Measurements from ENCODE around the gene EML6.
A peak's percentile ranks its signal among the peaks of the same experiment; 100 is the strongest.

Gene EML6

DNA sequence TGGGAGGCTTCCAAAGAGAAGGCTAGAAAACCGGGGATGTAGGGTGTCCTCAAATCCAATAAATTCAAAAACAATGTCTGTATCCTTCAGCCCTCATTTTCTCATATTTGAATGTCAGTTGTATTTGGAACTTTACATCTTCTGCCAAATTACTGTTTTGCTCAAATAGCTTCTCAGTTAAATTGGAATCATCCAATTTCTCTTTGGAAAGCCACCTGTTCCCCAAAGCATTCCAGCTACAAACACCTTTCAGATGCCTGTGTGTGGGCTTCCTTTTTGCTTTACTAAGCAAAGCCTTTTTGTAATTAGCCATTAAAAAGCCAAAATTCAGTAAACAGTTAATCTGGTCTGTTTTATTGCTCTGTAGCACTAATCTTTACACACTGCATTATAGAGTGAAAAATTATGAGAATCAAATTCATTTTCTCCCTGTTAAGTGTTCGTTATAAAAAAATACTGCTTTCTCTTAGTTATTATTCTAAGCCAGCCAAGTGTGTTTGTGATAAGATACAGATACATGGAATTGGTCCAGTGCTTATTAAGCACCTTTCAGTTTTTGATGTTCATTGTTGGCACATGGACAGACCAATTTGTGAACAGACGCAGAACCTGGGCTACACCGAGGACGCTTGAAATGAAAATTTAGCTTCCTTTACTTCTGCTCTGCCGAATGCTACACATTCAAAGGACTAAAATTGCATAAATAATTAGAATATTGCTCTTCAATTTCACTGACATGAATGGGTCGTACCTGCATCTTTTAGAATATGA, 175.2 kb downstream of the EML6 start:
- TF ChIP-seq GATA2 (IDR thresholded peaks at IDR 0.05; ENCODE audit: low read depth, low read length): no peak
- no peak for TF ChIP-seq GATA3 (IDR thresholded peaks at IDR 0.05; ENCODE audit: low read depth, low read length)

DNA sequence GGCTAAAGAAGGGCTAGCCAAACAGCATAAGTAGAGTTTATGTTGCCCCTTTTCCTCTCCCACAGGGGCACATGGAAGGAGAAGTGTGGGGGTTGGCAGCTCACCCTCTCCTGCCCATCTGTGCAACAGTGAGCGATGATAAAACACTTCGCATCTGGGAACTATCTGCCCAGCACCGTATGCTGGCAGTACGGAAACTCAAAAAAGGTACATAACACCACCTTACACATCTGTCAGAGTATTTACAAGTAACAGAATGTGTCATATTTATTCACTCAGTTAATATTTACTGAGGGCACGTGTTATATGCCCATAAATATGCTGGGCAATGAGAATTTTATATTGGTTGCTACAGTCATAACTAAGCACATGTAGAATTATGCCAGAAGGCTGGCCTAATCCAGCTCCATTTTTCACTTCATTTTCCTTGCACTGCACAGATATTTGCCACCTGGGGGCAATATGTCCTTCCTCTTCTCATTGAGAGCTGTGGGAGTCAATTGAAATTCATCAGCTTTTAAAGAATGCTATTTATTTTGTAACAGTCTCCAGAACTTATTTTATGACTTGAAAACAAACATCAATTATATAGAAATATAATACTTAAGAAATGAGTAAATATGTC, 176.2 kb downstream of the EML6 start:
- TF ChIP-seq GATA3 (IDR thresholded peaks at IDR 0.05; ENCODE audit: low read depth, low read length) (no peak), GATA2 (IDR thresholded peaks at IDR 0.05; ENCODE audit: low read depth, low read length) (no peak)

DNA sequence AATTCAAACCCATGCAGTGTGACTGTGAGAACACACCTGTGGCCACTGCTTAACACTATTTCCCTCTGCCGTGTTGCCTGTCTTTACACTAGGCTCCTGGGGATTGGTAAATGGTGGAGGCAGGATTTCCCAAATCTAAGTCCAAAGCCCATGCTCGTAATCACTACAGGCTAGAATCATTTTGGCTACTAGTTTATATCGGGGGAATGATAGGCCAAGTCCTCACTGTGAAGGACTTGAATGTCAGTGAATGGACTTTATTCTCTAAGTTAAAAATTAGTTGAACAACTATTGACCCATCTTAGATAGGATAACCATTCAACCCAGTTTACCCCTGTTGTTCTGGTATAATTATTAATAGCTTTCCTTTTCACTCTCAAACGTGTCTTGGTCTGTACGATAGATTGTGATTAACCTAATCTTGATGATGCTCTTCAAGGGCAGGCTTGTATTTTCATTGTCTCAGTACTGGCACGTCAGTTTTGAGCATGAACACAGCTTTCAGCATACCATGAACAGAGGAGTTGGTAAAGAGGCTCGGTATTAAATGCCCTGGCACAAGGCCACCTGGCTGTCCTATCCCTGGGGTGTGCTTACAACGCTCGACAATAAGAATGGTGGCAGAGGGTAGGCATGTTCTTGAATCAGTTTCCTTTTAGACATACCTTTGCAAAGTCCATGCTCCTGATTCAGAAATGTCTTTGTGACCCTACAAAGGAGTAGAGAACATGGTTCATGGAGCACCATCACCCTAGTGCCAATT, 177.9 kb downstream of the EML6 start:
- no peak for TF ChIP-seq GATA2 (IDR thresholded peaks at IDR 0.05; ENCODE audit: low read depth, low read length)
- TF ChIP-seq GATA3 (IDR thresholded peaks at IDR 0.05; ENCODE audit: low read depth, low read length): no peak

DNA sequence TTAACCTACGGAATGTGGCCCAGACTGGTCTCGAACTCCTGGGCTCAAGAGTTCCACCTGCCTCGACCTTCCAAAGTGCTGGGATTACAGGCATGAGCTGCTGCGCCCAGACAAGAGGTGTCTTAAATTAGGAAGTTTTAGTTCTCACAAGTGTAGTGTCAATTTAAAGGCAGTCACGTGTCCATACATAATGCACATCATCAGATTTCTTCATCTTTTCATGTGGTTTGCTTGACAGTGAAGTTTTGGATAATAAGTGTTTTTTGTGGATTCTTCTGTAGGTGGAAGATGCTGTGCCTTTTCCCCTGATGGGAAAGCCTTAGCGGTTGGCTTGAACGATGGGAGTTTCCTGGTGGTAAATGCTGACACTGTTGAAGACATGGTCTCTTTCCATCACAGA, 179.3 kb downstream of the EML6 start:
- no peak for TF ChIP-seq GATA2 (IDR thresholded peaks at IDR 0.05; ENCODE audit: low read depth, low read length)
- no peak for TF ChIP-seq GATA3 (IDR thresholded peaks at IDR 0.05; ENCODE audit: low read depth, low read length)

DNA sequence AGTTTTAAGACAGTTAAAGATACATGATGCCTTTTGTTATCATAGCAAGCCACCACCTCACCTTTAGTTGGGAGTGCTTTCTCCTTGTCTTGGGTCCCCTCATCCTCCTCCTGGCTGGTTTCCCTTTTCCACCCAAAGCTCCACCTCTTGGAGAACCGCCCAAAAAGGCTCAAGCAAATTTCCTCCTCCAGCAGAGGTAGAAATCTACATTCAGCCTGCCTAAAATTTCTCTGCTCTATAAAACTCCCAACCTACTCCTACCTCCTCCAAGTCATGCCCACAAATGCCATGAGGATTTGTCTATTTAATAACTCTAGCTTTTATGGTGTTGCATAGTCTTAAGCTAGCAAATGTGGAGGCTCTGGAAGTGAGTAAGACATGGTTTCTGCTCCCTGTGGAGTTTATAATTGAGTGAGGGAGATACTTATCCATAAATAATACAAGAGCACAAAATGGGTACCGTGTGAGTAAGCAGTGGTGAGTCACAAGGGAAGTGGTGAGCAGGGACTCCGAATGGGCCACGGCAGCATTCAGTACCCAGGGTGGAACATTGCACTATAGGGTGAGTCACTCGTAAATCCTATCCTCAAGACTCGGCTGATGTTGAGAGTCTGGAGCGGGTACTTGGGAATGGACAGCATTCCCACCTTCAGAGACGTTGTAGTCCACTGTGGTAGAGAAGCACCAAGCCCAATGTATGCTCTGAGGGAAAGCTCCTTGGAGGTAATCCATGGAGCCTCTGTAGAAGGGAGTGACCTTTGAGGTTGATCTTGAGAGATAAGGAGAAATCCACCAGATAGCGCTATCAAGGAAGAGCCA, 180.5 kb downstream of the EML6 start:
- TF ChIP-seq GATA2 (IDR thresholded peaks at IDR 0.05; ENCODE audit: low read depth, low read length) (no peak), GATA3 (IDR thresholded peaks at IDR 0.05; ENCODE audit: low read depth, low read length) (no peak)

DNA sequence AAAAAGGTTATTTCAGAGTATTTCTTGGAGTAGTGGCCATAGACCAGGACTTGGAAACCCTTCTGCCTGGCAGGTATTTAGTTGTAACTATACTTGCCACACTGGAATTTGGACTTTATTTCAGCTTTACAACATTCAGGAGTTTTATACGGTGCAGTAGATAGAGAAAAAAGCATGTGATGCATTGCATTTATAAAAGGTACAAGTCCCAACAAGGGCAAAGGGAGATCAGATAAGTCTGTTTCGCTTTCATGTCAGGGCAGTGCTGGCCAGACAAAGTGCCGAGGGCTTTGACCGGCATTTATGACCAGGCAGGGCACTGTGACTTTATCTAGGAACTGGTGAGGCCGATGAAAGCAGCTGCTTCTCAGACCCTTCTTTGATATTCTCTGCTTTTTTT, 181.4 kb downstream of the EML6 start:
- TF ChIP-seq GATA2 (IDR thresholded peaks at IDR 0.05; ENCODE audit: low read depth, low read length) (no peak), GATA3 (IDR thresholded peaks at IDR 0.05; ENCODE audit: low read depth, low read length) (no peak)

DNA sequence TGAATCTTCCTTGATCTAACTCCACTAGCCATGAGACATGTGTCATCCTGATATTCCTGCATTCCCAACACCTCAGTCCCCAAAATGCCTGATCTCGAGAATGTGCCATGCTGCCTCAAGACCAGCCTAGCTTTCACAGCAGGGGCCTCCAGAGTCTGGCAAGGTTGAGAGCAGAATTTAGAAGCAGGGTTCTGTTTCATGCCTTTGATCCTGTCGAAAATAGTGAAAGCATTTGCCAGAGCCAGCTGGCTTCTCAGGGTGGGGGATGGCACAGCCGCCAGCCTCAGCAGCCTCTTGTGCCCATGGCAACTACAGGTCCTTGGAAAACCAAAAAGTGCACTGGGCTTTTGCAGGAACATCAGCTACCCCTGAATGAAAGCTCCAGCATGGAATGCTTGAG, 183.3 kb downstream of the EML6 start:
- TF ChIP-seq GATA3 (IDR thresholded peaks at IDR 0.05; ENCODE audit: low read depth, low read length) (no peak), GATA2 (IDR thresholded peaks at IDR 0.05; ENCODE audit: low read depth, low read length) (no peak)

DNA sequence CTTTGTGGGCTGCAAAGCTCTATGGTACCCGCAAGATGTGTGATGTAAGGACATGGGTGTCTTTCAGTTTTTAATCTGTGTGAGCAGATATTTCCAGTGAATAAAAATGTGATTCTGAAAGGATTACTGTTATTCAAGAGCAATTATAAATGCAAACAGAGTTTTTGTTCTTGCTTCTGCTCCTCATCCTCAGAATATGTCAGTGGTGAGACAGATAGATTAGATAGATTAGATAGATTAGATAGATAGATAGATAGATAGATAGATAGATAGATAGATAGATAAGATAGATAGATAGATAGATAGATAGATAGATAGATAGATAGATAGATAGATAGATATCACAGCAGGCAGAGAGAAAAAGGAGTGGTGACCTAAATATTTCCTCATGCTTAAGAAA, 184.2 kb downstream of the EML6 start:
- TF ChIP-seq GATA2 (IDR thresholded peaks at IDR 0.05; ENCODE audit: low read depth, low read length) (no peak), GATA3 (IDR thresholded peaks at IDR 0.05; ENCODE audit: low read depth, low read length) (0 out of 2 replicates have a peak, but pooled peaks have one; percentile 16)

DNA sequence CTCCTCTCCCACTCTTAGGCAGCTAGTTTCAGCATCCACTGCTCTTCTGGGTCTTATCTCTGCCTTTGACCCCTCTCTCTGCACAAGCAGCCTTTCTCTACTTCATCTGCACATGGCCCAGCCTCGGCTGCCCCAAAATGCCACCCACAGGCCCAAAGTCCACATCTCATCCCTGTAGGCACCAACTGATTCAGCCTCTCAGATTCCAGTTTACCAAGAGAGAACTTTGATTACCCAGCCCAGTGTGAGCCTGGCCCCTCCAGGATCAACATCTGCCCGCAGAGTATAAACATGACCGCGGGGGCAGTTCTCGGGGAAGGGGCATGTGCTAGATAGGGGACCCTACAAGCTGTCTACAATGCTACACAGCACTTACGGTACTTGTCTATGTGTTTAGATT, 185.1 kb downstream of the EML6 start:
- TF ChIP-seq GATA2 (IDR thresholded peaks at IDR 0.05; ENCODE audit: low read depth, low read length): no peak
- TF ChIP-seq GATA3 (IDR thresholded peaks at IDR 0.05; ENCODE audit: low read depth, low read length): no peak

DNA sequence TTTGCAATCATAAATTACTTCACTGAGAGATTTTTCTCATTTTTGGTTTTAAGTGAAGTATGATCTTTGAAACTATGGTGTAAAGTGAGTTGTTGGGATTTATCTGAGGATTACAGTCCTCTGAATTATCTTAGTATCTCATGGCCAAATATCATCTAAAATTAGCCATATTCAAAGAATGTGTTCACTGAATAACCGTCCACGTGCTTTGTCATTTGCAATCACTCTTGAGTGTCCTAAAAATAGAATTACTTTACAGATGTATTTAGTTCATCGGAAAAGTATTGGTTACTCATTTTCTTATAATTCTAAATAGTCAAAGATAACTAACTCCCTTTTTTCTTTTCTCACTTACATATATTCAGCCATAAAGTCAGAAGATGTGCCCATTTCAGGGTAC, 185.5 kb downstream of the EML6 start:
- no peak for TF ChIP-seq GATA2 (IDR thresholded peaks at IDR 0.05; ENCODE audit: low read depth, low read length)
- TF ChIP-seq GATA3 (IDR thresholded peaks at IDR 0.05; ENCODE audit: low read depth, low read length): no peak

DNA sequence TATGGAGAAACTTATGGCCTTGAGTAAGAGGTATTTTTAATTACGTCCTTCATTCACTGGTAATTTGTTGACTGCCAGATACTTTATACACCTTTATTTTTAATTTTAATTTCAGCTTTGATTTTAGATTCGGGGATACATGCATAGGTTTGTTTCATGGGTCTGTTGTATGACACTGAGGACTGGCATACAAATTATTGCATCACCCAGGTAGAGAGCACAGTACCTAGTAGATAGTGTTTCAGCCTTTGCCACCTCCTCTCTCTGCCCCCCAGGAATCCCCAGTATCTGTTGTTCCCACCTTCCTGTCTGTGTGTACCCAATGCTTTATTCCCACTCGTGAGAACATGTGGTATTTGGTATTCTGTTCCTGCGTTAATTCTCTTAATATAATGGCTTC, 188.8 kb downstream of the EML6 start:
- TF ChIP-seq GATA2 (IDR thresholded peaks at IDR 0.05; ENCODE audit: low read depth, low read length): no peak
- no peak for TF ChIP-seq GATA3 (IDR thresholded peaks at IDR 0.05; ENCODE audit: low read depth, low read length)

DNA sequence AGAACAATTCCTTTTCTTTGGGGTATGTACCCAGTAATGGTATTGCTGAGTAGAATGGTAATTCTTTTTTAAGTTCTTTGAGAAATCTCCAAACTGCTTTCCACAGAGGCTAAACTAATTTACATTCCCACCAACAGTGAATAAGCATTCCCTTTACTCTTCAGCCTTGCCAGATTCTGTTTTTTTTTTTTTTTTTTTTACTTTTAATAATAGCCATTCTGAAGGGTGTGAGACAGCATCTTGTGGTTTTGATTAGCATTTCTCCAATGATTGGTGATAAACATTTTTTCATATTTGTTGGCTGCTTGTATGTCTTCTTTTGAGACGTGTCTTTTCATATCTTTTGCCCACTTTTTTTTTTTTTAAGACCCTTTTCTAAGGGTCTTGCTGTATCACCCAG, 189.4 kb downstream of the EML6 start:
- no peak for TF ChIP-seq GATA2 (IDR thresholded peaks at IDR 0.05; ENCODE audit: low read depth, low read length)
- TF ChIP-seq GATA3 (IDR thresholded peaks at IDR 0.05; ENCODE audit: low read depth, low read length): no peak

DNA sequence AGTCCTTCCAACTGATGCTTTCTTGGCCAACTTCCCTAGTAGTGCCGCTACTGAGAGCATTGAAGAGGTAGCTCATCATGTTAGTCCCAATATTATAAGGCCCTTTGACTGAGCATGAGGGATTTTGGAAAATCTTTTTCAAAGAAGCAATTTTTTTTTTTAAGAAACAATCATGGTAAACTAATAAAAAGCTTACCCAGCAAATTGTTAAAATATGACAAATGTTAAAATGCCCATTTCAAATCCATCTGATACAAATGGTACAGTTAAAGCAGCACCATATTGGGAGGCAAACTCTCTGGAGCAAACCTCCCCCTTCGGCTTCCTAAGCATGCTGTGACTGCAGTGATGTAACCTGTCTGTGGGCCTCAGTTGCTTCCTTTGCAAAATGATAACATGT, 191.2 kb downstream of the EML6 start:
- TF ChIP-seq GATA3 (IDR thresholded peaks at IDR 0.05; ENCODE audit: low read depth, low read length): no peak
- no peak for TF ChIP-seq GATA2 (IDR thresholded peaks at IDR 0.05; ENCODE audit: low read depth, low read length)

DNA sequence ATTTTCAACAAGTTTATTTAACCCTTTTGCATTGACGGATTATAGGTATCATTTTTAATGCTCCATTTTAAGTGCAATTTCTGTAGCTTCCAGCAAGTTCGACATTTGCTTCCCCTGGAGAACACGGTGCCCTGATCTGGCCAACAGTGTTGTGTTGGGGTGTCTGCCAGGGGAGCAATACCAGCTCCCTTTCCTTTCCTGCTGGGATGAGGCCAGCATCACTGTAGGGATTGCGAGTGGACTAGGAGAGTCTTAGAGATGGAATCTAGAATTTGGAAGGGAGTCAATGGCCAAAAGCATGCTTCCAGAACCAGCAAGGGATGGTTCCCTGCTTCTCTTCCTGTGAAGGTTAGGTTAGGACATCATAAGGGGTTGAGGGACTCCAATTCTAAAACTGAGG, 191.6 kb downstream of the EML6 start:
- no peak for TF ChIP-seq GATA2 (IDR thresholded peaks at IDR 0.05; ENCODE audit: low read depth, low read length)
- no peak for TF ChIP-seq GATA3 (IDR thresholded peaks at IDR 0.05; ENCODE audit: low read depth, low read length)

Data from SH-SY5Y (cell line).